T-helper 9 cell (primary cell): Measurements from ENCODE around the gene SLC35F4.
"Not testable (repeated sequence)": the region's sequence is repeated elsewhere in the genome, so short reads cannot be mapped to it uniquely, and the experiment has no call there.

Experiments
- DNase-seq: peaks from one replicate; pipeline ENCODE4 v3.0.0-alpha.2; 2020

The SLC35F4 gene

DNA sequence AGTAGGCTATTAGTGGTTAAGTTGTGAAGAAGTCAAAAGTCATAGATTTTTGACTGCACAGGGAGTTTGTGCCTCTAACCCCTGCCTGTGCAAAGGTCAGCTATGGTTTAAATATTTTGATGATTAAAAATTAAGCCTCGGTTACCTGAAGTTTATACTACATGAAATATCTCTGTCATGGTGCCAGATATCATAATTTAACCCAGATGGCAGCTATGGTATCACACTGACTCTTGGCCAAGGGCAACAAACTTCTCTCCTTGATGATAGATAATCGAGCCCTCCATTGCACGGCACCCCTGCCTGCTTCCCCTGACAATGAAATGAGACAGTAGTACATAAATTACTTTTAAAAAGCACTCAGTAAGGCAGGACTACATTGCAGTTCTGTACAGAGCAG lies 80.8 kb downstream of the SLC35F4 start:
- no peak for DNase-seq

DNA sequence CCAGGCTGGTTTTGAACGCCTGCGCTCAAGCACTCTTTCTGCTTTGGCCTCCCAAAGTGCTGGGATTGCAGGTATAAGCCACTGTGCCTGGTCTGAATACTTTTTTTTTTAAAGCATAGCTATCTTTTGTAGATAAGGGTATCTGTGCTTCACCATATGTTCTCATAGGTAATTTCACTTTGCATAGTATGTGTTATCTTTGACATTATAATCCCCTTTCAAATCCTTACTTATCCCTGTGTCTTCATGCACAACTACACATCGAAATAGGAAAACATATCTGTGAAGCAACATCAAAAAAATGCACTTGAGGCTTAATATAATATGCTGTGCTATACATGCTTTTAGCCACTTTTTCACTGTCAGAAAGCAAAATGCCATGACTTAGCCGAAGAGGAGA lies 94.1 kb downstream of the SLC35F4 start:
- DNase-seq = no peak

DNA sequence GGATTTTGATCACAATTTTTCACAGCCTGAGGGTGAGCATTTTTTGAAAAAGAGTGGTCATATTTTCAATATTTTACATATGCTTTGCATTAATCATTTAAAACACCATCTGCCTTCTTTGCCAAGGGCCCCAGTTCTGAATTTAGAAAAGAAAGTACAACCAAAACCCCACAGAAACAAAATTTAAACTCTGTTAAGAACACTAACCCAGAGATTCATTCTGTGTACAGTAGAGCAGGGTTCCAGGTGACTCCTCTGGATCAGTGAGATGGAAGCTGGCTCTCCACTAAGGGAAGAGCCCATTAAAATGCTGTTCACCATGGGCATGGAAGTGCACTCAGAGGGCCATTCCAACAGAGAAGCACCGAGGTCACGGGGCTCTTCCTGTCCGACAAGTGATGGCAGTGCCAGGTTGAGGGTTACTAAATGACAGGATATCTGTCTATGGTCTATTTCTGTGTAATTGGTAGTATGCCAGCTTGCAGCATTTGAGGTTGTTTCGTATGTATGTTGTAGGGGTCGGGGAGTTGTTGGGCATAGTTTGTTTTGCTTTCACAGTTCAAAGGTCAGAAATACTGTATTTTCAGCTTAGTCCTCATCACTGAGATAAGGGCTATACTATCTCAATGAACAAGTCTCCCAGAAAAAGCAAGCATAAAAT lies 95.9 kb downstream of the SLC35F4 start:
- no peak for DNase-seq

DNA sequence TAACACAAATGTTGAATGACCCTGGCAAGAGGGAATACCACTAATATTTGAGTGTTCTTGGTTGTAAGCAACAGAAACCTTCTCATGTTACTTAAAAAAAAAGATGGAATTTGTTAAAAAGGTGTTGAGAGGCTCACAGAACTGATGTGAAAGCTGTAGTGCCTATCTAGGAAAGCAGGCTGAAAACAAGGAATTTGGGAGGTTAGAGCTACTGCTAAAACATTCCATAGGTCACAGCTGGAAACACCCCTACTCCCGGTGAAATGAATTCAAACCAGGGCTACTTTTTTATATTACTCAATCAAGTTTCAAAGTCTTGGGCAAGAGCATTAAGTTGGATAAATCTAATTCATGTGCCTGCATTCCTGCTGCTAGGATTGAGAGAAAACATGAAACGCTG lies 104.1 kb downstream of the SLC35F4 start:
- no peak for DNase-seq

DNA sequence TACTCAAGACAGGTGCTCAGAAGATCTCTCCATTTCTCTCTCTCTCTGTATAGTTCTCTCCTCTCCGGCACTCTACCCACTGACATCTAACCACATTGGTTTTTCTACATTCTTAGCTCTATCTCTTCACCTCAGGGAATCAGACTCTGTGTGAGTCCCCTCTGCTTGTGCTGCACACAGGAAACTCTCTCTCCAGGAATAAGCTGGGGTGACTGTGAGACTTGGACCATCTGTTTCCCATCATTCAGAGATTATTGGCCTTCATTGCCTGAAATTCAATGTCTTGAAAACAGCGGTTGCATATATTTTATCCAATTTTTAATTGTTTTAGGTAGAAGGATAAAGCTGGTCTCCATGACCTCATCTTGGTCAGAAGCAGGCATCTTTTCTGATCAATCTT lies 105.0 kb downstream of the SLC35F4 start:
- no peak for DNase-seq

DNA sequence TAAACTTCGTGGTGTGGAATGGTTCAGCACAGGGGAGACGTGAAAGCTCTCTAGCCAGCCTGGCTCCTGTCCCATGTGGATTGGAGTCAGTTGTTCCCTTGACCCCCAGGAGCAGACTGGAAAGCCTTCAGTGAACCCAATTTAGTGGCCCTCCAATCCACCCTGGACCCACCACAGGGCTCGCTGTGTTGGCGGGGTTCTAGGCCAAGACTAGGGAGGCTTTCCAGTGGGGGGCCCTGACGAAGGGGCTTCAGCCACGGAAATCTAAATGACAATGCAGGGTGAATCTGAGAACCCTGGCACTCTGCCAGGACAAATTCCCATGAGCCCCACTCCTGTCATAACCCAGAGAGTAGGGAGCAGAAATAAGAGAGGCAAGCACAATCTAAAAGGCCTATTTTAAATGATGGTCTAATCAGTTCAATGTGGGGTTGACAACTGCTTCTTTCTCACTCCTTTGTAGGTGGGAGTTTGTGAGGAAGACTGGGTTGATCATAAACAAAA lies 110.8 kb downstream of the SLC35F4 start:
- DNase-seq = no peak

DNA sequence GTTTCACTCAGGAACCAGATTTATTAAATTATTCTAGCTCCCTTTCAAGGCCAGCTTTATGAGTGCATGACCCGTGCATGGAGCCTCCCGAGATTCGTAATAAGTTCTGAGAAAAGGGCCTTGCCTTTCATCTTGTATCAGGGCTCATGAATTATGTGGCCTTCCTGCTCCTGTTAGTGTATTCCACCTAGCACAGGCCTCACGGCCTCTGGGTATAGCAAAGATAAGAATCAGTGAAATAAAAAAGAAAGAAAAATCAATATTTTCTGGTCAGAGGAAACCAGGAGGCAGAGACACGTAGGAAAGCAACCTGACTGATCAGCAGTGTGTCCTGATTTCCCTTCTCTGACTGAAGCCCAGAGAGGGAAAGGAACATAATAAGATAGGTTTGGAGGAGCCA lies 111.4 kb downstream of the SLC35F4 start:
- DNase-seq = no peak

DNA sequence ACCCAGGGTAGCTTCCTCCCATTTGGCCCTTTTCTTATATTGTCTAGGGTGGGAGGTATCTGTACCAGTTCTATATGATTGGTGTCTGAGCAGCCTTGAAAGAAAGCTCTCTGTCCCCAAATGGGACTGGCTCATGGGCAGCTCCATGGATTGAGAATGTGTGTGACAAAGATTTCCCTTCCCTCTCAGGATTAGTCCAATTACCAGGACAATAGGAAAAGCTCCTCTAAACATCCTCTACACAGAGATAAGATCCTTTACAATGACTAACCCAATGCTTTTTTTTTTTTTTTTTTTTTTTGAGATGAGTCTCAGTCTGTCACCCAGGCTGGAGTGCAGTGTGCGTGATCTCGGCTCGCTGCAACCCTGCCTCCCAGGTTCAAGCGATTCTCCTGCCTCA lies 112.1 kb downstream of the SLC35F4 start:
- DNase-seq = no peak

DNA sequence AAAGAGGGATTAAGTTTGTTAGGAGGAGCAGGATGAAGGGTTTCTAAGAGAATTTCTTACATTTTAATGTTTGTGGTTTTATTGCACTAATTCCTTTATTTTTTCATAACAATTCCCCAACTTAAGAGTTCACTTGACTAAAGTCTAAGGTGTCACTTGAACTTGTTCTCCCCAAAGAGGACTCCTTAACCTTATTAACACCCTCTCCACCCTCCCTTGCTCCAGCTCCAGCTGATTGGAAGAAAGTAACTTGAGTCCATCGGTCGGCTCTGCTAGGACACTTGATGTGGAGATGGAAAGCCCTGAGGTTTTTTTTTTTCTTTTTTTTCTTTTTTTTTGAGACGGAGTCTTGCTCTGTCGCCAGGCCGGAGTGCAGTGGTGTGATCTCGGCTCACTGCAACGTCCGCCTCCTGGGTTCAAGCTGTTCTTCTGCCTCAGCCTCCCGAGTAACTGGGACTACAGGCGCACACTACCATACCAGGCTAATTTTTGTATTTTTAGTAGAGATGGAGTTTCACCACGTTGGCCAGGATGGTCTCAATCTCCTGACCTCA lies 113.7 kb downstream of the SLC35F4 start:
- DNase-seq = not testable (repeated sequence)

DNA sequence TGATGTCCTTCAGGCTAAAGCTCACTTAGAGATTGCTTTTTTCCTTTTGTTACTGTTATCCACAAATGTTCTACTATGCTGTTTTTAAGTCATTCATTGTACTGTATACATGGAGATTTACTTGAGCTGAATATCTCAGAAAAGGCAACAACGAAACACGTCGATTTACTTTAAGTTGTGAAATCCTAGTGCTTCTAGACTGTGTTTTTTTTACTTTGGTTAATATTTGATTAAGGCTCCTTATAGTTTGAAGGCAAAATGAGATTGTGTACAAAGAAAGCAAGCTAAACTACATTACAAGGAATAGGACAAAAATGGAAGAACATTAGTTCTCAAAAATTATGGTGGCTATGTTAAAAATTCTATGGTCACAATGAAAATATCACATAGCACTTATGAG lies 114.5 kb downstream of the SLC35F4 start:
- no peak for DNase-seq

DNA sequence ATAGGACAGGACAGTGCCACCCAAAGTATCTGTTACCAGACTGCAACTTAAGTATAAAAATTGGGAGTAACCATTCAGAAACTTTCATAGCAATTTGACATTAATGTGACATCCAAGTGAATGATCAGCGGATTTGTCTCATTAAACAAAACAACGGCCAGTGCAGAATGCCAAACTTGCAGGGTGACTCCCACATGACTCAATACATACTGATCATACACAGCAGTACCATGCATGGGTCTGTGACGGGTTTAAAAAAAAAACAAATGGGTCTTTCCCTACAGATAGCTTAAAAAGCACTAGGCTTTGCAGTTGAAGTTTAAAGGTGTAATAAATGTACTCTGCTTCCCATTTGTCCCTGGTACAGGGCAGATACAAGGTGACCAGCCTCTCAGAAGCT lies 116.6 kb downstream of the SLC35F4 start:
- no peak for DNase-seq

DNA sequence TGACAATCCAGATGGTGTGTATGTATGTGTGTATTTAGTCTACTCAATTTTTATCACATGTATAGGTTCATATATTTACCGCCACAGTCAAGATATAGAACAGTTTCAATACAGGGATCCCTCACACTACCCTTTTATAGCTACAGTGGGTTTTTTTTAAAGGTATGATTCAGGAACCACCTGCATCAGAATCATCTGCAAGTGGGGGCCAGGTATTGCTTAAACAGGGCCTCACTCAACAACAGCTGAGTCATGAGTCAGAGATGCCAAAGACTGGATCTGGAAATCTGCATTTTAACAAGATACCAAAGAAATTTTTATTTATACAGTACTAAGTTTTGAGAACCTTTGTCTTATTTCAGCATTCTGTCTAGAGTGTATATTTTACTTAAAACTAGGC lies 117.6 kb downstream of the SLC35F4 start:
- DNase-seq = no peak

DNA sequence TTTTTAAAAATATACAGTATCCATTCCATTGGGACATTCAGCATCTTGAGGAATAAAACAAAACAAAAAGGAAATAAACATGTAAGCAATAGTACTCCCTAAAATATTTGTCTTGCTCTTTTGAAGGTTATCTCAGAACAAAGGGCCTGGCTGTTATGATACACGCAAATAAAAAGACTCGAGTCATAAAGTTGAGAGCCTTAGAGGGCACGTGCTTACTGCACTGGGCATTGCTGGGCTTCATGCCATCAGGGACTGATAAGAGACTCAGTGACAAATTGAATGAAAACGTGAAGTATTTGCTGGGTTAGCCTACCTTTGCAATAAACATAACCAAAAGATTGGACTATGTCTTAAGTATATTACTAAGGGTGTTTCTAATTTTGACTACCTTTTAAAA lies 118.9 kb downstream of the SLC35F4 start:
- DNase-seq = no peak

DNA sequence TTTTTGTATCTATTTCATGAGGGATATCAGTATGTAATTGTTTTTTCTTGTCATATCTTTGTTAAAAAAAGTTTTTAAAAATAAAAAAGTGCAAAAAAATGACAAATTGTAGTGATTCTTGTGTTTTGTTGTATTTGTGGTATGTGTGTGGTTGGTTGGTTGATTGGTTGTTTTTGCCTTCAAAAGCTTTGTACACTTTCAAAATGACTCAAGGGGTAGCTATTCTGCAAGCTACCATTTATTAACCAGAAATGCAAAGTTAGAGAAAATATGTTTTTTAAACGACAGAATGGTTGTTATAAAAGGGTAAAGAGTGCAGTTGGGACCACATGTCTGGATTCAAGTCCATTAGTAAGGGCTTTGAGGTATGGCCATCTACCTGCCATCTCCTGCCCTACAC lies 119.3 kb downstream of the SLC35F4 start:
- DNase-seq = no peak

DNA sequence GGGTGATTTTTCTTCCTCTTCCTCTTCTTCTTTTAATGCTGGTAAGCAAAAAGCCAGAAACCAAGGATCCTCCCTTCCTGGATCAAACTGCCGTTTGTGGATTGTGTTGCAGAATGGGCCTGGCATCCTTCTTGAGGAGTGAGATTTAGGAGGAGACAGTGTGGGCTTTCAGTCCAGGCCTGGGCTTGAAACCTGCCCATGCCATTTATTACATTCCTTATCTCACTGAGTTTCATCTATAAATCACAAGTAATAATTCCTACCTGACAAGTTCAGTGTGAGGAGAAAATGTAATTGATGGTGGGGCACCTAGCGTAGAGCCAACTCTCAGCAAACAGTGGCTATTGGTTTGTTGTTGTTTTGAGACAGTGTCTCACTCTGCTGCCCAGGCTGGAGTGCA lies 126.4 kb downstream of the SLC35F4 start:
- no peak for DNase-seq

DNA sequence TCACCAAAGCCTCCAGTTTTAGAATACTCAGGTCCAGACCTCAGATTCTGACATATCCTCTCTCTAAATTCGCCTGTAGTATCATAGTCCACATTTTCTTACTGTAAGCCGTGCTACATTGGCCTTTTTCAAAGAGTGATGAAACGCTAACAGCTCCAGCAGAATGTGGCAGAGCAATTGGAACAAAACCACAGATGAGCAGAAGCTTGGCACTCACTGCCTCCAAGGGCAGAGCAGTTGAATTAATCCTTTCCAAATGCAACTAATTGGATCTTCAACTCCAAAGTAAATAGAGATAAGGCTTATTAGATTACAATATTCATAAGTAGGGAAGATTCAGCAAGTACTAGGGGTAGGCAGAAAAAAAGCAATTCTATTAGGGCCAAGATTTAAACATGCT lies 128.3 kb downstream of the SLC35F4 start:
- no peak for DNase-seq

DNA sequence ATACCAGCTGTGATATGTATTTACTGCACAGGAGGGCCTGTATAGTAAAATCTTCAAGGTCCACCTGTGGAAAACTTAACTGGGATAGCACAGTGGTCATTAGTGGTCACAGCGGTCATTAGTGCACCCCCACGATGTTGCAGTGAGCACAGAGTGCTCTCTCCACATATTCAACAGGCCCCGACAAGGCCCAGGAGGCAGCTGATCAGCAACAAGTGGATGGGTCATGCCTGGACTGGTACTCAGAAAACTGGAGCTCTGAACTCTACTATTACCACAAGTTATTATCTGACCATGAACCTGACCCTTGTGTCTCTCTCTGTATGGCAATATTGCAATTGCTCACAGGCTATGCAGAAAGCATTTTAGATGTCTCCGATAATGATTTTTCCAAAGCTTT lies 129.5 kb downstream of the SLC35F4 start:
- DNase-seq = no peak

DNA sequence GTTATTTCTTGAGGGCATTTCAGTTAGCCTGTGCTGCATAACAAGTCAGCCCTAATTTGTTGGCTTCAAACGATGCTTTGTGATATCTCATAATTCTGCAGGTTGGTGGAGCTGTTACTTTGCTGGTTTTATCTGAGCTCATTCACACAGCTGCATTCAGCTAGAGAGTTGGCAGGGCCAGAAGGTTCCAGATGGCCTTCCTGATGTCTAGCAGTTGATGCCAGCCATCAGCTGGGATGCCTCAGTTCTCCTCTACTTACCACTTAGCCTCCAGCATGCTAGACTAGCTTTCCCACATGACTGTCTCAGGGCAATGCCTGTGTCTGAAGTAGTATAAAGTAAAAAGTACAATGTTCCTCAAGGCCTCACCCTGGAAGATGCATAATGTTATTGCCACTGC lies 130.6 kb downstream of the SLC35F4 start:
- no peak for DNase-seq

DNA sequence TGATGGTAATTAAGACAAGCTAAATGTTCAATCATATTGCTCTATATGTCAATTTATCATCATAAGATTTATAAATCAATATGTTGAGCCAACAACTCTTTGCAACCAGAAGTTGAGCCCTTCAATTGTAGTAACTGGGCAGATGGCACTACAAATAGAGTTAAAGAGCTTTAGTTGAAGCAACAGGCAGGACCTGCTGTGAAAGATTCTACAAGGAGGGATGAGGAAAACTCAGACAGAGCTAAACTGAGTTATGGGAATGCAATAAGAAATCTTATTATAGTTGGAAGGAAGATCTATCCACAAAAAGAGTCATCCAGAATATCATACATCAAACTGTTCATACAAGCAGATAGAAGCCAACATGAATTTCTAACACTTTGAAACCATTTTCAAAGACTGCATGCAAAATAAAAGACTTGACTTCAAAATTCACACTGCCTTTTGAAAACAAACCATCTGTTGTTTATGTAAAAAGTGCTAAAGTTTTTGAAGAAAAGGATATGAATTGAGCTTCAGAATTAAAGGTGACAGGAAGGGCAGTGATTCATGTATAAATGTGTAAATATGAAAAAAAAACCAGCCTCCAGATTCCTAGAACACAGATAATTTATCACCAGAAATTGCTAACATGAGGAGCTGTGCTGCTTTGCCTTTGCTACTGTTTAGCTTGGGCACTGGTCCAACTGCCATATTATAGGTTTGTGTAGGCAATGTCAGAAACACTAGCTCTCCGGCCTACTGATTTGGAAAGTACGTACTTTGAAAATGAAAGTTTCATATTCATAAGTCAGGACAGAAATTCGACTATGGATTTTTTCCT lies 133.2 kb downstream of the SLC35F4 start:
- no peak for DNase-seq

DNA sequence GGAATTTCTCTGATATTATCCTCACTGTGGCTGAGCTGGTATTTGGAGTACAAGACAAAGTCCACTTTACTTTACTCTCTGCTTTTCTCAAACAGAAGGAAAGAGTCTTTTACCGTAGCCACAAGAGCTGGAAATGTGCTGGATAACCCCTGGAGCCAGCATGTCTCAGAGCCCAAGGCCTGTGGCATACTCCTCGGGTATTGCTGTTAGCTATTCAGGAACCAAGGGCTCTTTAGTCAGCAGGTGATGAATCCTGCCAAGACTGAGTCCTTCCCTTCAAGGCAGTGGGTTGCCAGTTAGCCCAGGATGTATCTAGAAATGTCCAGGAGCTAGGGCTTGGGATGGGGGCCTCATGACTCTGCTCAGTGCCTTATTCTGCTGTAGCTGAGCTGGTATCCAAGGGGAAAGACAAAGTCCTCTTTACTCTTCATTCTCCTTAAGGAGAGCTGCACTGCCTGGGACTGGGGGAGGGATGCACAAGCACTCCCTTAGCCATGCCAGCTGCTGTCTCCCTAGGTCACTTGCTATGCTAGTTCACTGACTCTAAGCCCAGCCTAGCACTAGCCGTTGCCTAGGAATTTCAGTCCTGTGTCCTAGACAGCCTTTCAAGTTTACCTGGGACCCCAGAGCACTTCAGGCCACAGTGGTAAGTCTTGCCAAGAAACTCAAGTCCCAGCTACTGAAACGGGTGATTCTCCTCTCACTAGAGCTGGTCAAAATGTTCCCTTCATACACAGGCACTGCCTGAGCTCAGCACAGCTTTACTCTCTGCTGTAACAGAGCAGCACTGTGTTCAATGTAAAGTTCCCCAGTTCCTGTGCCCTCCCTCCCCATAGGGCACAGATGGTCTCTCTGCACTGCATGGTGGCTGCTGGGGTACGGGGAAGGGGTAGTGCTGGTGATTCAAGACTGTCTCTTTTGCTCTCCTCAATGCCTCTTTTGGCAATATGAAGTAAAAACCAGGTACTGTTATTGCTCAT lies 136.4 kb downstream of the SLC35F4 start:
- no peak for DNase-seq

DNA sequence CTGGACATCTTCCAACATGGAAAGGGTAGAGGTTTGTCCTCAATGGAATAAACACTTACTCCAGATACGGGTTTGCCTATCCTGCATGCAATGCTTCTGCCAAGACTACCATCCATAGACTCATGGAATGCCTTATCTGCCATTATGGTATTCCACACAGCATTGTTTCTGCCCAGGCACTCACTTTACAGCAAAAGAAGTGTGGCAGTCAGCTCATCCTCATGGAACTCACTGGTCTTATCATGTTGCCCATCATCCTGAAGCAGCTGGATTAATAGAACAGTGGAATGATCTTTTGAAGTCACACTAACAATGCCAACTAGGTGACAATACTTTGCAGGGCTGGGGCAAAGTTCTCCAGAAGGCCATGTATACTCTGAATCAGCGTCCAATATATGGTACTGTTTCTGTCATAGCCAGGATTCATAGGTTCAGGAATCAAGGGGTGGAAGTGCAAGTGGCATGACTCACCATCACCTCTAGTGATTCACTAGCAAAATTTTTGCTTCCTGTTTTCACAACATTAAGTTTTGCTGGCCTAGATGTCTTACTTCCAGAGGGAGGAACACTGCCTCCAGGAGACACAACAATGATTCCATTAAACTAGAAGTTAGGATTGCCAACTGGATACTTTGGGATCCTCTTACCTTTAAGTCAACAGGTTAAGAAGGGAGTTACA lies 140.4 kb downstream of the SLC35F4 start:
- no peak for DNase-seq

DNA sequence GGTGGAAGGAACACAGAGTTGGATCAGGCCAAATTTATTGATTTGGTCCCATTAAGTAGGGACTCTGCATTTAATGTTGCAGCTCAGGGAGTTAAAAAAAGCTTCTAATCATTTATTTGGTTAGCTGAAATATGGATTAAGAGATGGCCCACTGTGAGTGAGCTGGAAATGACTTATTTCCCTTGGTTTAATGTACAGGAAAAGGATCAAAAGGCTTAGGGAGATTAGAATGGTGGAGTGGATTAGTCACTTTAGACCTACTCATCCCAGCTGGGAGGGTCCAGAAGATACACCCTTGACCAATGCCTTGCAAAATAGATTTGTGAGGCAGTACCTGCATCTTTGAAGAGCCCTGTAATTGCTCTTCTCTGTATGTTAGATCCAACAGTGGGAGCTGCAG lies 143.8 kb downstream of the SLC35F4 start:
- DNase-seq = not testable (repeated sequence)
